Pancreas (tissue), 10 donors: Measurements from ENCODE around the gene GPHN. TPM values are rescaled to one million over a fixed set of nuclear protein-coding genes. Genes with fewer than 3 reads are reported as not detected.

Experiments
- ATAC-seq, 4 donors: fragments of 200-7000 bp; cut with Tn5 transposase; one replicate each; pipeline versions ENCODE4 v1.8.0 to v1.9.1; 2020; ENCODE audit warnings: mild to moderate bottlenecking in 4 of 4, moderate library complexity in 4 of 4
- DNase-seq, 6 donors: peaks; one replicate each; pipeline ENCODE4 v3.0.0-alpha.2; 2020
- FAIRE-seq: peaks from 2 replicates; lab custom pipeline; 2012; peaks lifted over from hg19 to GRCh38; lab: Jason Lieb, UNC
- H3K27ac ChIP-seq, 4 donors: fragments of 200-600 bp; sonication (generic); 1 replicate in 3 of 4; 2 replicates in 1 of 4; pipeline versions ENCODE4 v1.5.0 to v1.8.0; 2020
- H3K27me3 ChIP-seq, 4 donors: fragments of 200-600 bp; one replicate each; pipeline ENCODE4 v1.8.0; 2021
- H3K36me3 ChIP-seq, 3 donors: fragments of 200-600 bp; sonication (generic) in 1 of 3; one replicate each; pipeline versions ENCODE4 v1.5.0 to v1.8.0; 2020 to 2021
- H3K4me1 ChIP-seq, 3 donors: fragments of 200-600 bp; one replicate each; pipeline ENCODE4 v1.8.0; 2021
- H3K4me3 ChIP-seq, 4 donors: fragments of 200-600 bp; sonication (generic) in 2 of 4; one replicate each; pipeline versions ENCODE4 v1.5.0 to v1.8.0; 2020 to 2021
- H3K9me3 ChIP-seq, 4 donors: fragments of 200-600 bp; one replicate each; pipeline ENCODE4 v1.8.0; 2021
- WGBS, 2 donors: extraction: QIAGEN DNeasy Blood & Tissue Kit; methylation state at CpG; one replicate each; pipeline ENCODE4 v1.1.7; 2013; 5-methylcytosine and 5-hydroxymethylcytosine counted together
- intact Hi-C, 3 donors: fragments of 100-400 bp; cut with DNase I; formaldehyde crosslinking; loops; one replicate each; pipeline versions ENCODE4 v1.11.1 to v1.14.2; 2022
- polyA plus RNA-seq, 2 donors: library from polyadenylated mRNA; stranded (reverse); fragments of 200-250 nt; gene quantifications; one replicate each; pipeline ENCODE4 v1.2.3, GENCODE V29; 2013
- total RNA-seq, 6 donors: library from RNA; stranded (reverse); fragmentation: NEBNext Ultra II Directional in 4 of 6; extraction: Animal tissue kit (Norgen Biotek cat#: 25700) in 4 of 6; gene quantifications; one replicate each; pipeline versions ENCODE4 v1.2.1 to v1.2.4, GENCODE V29; 2021 to 2023
- TF ChIP-seq, protein P1 (sequence below), 4 donors: fragments of 200-600 bp; sonication (generic) in 3 of 4; IDR thresholded peaks; one replicate each; pipeline versions ENCODE4 v1.5.0 to v1.8.0; 2021; ENCODE audit warnings: antibody characterized with exemption in 4 of 4
- donor health status: healthy with polysubstance abuse.
- donor health status: DM: no; HTN: no; CAD: no; lungs with moderate emphysema.
- donor health status: DM: no; HTN: no; CAD: no.
- donor health status: control.
- donor health status: control.
- donor health status: Bipolar disorder and iron deficiency.
- donor health status: DM: yes; HTN: yes; CAD: no.
- donor health status: DM: no; HTN: no; CAD: no.
- donor health status: DM: no; HTN: no; CAD: no.
- donor health status: DM: yes; HTN: yes; CAD: no.

GPHN gene
- total and polyA plus RNA-seq, 8 donors = 20.3 to 47.6 (median 24.4) TPM

DNA sequence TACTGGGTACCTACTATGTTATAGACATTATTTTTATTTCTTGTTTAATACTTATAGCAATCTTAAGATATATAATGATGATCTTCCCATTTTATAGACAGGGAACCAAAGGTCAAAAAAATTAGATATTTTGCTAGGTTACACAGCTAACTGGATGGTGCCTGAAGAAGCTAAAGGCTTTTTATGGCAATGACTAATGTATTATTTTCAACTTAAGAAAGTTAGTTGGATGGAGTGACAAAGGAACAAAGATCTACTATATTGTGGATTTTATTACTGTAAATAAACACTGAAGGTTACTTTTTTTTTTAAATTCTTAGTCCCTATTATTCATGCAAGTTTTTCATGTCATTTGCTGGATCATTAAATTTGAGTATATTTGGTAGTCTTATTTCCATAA lies 227.9 kb downstream of the GPHN start:
- ATAC-seq (no peak), DNase-seq (no peak), FAIRE-seq (no peak)
- Histone ChIP-seq H3K36me3 (no peaks in the 10 kb centered on the region), H3K27ac (no peak overlapping the region), H3K4me3 (no peak overlapping the region), H3K9me3 (no peaks in the 10 kb centered on the region), H3K4me1 (no peaks in the 10 kb centered on the region), H3K27me3 (no peaks in the 10 kb centered on the region)
- intact Hi-C loops = no loop called here
- TF ChIP-seq, protein P1, sequence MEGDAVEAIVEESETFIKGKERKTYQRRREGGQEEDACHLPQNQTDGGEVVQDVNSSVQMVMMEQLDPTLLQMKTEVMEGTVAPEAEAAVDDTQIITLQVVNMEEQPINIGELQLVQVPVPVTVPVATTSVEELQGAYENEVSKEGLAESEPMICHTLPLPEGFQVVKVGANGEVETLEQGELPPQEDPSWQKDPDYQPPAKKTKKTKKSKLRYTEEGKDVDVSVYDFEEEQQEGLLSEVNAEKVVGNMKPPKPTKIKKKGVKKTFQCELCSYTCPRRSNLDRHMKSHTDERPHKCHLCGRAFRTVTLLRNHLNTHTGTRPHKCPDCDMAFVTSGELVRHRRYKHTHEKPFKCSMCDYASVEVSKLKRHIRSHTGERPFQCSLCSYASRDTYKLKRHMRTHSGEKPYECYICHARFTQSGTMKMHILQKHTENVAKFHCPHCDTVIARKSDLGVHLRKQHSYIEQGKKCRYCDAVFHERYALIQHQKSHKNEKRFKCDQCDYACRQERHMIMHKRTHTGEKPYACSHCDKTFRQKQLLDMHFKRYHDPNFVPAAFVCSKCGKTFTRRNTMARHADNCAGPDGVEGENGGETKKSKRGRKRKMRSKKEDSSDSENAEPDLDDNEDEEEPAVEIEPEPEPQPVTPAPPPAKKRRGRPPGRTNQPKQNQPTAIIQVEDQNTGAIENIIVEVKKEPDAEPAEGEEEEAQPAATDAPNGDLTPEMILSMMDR (IDR thresholded peaks at IDR 0.05) = no peak

DNA sequence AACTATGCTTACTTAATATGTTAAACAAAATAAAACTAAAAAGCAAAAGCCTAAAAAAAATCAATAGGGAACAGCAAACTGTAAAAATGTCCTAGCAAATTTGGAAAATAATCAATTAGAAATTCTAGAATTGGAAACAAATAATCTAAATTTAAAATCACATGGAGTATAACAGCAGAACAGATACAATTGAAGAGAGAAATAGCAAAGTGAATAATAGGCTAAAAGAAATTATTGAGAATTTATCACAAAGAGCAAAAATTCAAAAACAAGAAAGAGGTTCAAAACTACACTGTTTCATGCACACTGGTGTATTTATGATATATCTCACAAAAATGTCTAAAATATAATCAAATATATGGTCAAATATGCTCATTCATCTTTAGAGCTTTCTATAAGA lies 231.9 kb downstream of the GPHN start:
- ATAC-seq (no peak), DNase-seq (no peak), FAIRE-seq (no peak)
- H3K36me3 ChIP-seq = no peaks in the 10 kb centered on the region
- H3K27ac ChIP-seq = no peak overlapping the region
- H3K4me1 ChIP-seq = peaks cover 0 to under 1% (median 0%) of the 10 kb centered on the region in 3 donors
- TF ChIP-seq, protein P1 (IDR thresholded peaks at IDR 0.05) = no peak
- no peaks in the 10 kb centered on the region for H3K9me3 ChIP-seq
- H3K4me3 ChIP-seq = no peak overlapping the region
- intact Hi-C loops = no loop called here
- H3K27me3 ChIP-seq = no peaks in the 10 kb centered on the region

DNA sequence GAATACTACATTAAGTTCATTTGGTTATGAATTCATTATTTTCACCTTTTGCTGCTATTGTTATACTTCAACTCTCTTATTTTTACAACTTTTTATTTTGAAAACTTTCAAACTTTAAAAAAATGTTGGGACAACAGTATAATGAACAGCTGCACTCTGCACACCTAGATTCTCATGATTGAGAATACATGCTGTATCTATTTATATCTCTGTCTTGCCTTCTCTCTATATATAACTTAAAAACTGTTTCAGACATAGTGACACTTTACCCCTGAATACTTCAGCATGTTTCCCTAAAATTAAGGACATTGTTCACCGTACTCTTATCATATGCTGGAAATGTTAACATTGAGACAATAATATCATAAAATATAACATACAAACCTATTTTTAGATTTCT lies 237.1 kb downstream of the GPHN start:
- Histone ChIP-seq H3K27ac (no peak overlapping the region), H3K9me3 (no peaks in the 10 kb centered on the region), H3K27me3 (no peaks in the 10 kb centered on the region), H3K4me1 (peaks cover 0 to 16% (median 0%) of the 10 kb centered on the region in 3 donors), H3K36me3 (no peaks in the 10 kb centered on the region), H3K4me3 (no peak overlapping the region)
- ATAC-seq (no peak), DNase-seq (no peak), FAIRE-seq (no peak)
- TF ChIP-seq, protein P1 (IDR thresholded peaks at IDR 0.05) = no peak
- intact Hi-C loops = no loop called here
- 51 to 54% methylated on average over 1 of the region's 1 CpG for WGBS, 2 donors

DNA sequence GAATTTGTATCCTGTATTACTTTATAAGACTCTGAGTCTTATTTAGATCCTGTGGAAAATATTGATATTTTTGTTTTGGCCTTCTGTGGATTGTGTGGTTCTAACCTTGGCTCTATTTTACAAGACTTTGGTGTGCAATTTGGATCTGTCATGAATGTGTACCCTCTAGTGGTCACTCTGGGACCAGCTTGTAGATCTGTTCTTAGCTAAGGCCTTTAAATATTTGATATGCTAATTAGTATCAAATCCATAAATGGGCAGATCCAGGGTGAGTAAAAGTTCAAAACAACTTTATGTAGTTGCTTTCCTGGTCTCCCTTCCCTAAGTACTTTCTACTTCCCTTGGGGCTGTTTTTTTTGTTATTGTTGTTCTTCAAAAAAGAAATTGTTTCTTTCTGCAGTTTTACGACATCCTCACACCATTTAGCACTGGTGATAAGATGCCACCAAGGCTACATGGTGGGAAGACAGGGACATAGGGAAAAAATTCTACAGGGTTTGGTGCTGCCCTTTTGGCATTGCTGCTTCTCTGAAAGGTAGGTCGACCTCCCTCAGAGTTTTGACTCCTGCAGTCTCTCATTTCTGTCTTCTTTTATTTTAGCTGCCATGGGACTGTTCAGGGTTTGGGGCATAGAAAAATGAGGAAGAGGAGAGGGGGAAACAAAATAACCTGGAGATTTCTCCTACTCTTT lies 238.5 kb downstream of the GPHN start:
- ATAC-seq (peak; percentile 80 to 85 (median 82)), DNase-seq (peak in 2 of 6 donors; percentile 13 to 22), FAIRE-seq (no peak)
- peaks cover 0 to 16% (median 0%) of the 10 kb centered on the region in 3 donors for H3K4me1 ChIP-seq
- no peak overlapping the region for H3K27ac ChIP-seq
- whole genome bisulfite sequencing, 2 donors = 82 to 85% methylated on average over 2 of the region's 2 CpGs
- intact Hi-C loops = no loop called here
- no peaks in the 10 kb centered on the region for H3K9me3 ChIP-seq
- H3K27me3 ChIP-seq = no peaks in the 10 kb centered on the region
- TF ChIP-seq, protein P1 (IDR thresholded peaks at IDR 0.05) = peak in 3 of 4 donors; percentile 20 to 29 (median 28)
- H3K36me3 ChIP-seq = no peaks in the 10 kb centered on the region
- H3K4me3 ChIP-seq = no peak overlapping the region

DNA sequence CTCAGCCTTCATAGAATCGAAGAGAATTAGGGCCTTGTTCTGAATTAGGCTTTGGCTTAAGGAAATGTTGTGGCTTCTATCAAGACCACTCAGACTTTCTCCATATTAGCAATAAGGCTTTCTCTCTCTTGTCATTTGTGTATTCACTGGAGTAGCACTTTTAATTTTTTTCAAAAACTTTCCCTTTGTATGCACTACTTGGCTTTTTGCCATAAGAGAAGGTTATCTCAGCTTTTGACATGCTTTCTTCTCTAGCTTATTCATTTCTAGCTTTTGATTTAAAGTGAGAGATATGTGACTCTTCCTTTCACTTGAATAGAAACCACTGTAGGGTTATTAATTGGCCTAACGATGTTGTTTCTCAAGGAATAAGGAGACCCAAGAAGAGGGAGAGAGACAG lies 244.2 kb downstream of the GPHN start:
- no peak overlapping the region for H3K4me3 ChIP-seq
- no peaks in the 10 kb centered on the region for H3K36me3 ChIP-seq
- DNase-seq (no peak), FAIRE-seq (no peak), ATAC-seq (no peak)
- intact Hi-C loops = no loop called here
- TF ChIP-seq, protein P1 (IDR thresholded peaks at IDR 0.05) = no peak
- no peaks in the 10 kb centered on the region for H3K27me3 ChIP-seq
- H3K4me1 ChIP-seq = peaks cover 0 to 4% (median 0%) of the 10 kb centered on the region in 3 donors
- H3K9me3 ChIP-seq = no peaks in the 10 kb centered on the region
- 62 to 71% methylated on average over 2 of the region's 2 CpGs for WGBS, 2 donors
- H3K27ac ChIP-seq = no peak overlapping the region
